SK-N-SH treated with all-trans-retinoic acid at 6 μM for 48 hours (cell line): ENCODE results near the gene PDLIM7.

Source experiments
- ATAC-seq: fragments of 200-7000 bp; cut with Tn5 transposase; 3 replicates; pipeline ENCODE4 v1.9.1; 2020; ENCODE audit warnings: mild to moderate bottlenecking, moderate library complexity
- ARNTL ChIP-seq: fragments of 450-650 bp; formaldehyde crosslinking; IDR thresholded peaks from 2 replicates; pipeline ENCODE4 v1.5.0; 2020; ENCODE audit warnings: low read depth, mild to moderate bottlenecking, moderate library complexity, borderline replicate concordance
- BACH2 ChIP-seq: fragments of 250-450 bp; sonication (Bioruptor Pico); IDR thresholded peaks from 2 replicates; pipeline ENCODE4 v1.9.0; 2021; ENCODE audit warnings: mild to moderate bottlenecking, borderline replicate concordance
- CSDC2 ChIP-seq: fragments of 250-450 bp; sonication (Bioruptor Pico); IDR thresholded peaks from 2 replicates; pipeline ENCODE4 v1.5.0; 2020; ENCODE audit warnings: mild to moderate bottlenecking, moderate library complexity
- ISL1 ChIP-seq: fragments of 250-450 bp; sonication (Bioruptor Pico); IDR thresholded peaks from 2 replicates; pipeline ENCODE4 v2.1.2; 2022; ENCODE audit warnings: mild to moderate bottlenecking, moderate library complexity
- OSR1 ChIP-seq: fragments of 250-450 bp; sonication (Bioruptor Pico); IDR thresholded peaks from 2 replicates; pipeline ENCODE4 v1.8.0; 2022; ENCODE audit warnings: moderate library complexity, mild to moderate bottlenecking, inconsistent platforms
- PPARA ChIP-seq: fragments of 250-450 bp; sonication (Bioruptor Pico); IDR thresholded peaks from 2 replicates; pipeline ENCODE4 v1.5.0; 2020; ENCODE audit warnings: mild to moderate bottlenecking, borderline replicate concordance
- RARB ChIP-seq: fragments of 250-450 bp; sonication (Bioruptor Pico); IDR thresholded peaks from 2 replicates; pipeline ENCODE4 v1.8.0; 2021; ENCODE audit warnings: mild to moderate bottlenecking, moderate library complexity
- SNAI2 ChIP-seq: fragments of 250-450 bp; sonication (Bioruptor Pico); IDR thresholded peaks from 2 replicates; pipeline ENCODE4 v1.5.0; 2020; ENCODE audit warnings: mild to moderate bottlenecking, moderate library complexity
- TOX ChIP-seq: fragments of 250-450 bp; sonication (Bioruptor Pico); IDR thresholded peaks from 2 replicates; pipeline ENCODE4 v1.8.0; 2021; ENCODE audit warnings: mild to moderate bottlenecking, moderate library complexity, borderline replicate concordance
- ZFP30 ChIP-seq: fragments of 450-650 bp; formaldehyde crosslinking; IDR thresholded peaks from 2 replicates; pipeline ENCODE4 v1.5.0; 2022; ENCODE audit warnings: mild to moderate bottlenecking, moderate library complexity
- ZNF565 ChIP-seq: fragments of 450-650 bp; formaldehyde crosslinking; conservative IDR thresholded peaks from 2 replicates; pipeline ENCODE4 v1.5.0; 2020; ENCODE audit warnings: low read depth, mild to moderate bottlenecking, moderate library complexity
- ZNF70 ChIP-seq: fragments of 450-650 bp; formaldehyde crosslinking; IDR thresholded peaks from 2 replicates; pipeline ENCODE4 v1.5.0; 2020; ENCODE audit warnings: mild to moderate bottlenecking, moderate library complexity
- ZNF8 ChIP-seq: fragments of 450-650 bp; formaldehyde crosslinking; IDR thresholded peaks from 2 replicates; pipeline ENCODE4 v1.5.0; 2020; ENCODE audit warnings: mild to moderate bottlenecking, moderate library complexity
- TF ChIP-seq, protein P1 (sequence below): fragments of 250-450 bp; sonication (Bioruptor Pico); IDR thresholded peaks from 2 replicates; pipeline ENCODE4 v1.5.0; 2020; ENCODE audit warnings: mild to moderate bottlenecking, moderate library complexity
- TF ChIP-seq, protein P2 (sequence below): fragments of 250-450 bp; sonication (Bioruptor Pico); IDR thresholded peaks from 2 replicates; pipeline ENCODE4 v1.5.1; 2021; ENCODE audit warnings: mild to moderate bottlenecking, moderate library complexity
- TF ChIP-seq, protein P3 (sequence below): fragments of 250-450 bp; sonication (Bioruptor Pico); IDR thresholded peaks from 2 replicates; pipeline ENCODE4 v1.5.1; 2020; ENCODE audit warnings: low read depth, mild to moderate bottlenecking, moderate library complexity
- TF ChIP-seq, protein P4 (sequence below): fragments of 250-450 bp; sonication (Bioruptor Pico); IDR thresholded peaks from 2 replicates; pipeline ENCODE4 v1.8.0; 2020; ENCODE audit warnings: mild to moderate bottlenecking, moderate library complexity, borderline replicate concordance
- TF ChIP-seq, protein P5 (sequence below): fragments of 250-450 bp; sonication (Bioruptor Pico); IDR thresholded peaks from 2 replicates; pipeline ENCODE4 v1.8.0; 2021; ENCODE audit warnings: low read depth, mild to moderate bottlenecking, moderate library complexity, borderline replicate concordance

PDLIM7 gene

DNA sequence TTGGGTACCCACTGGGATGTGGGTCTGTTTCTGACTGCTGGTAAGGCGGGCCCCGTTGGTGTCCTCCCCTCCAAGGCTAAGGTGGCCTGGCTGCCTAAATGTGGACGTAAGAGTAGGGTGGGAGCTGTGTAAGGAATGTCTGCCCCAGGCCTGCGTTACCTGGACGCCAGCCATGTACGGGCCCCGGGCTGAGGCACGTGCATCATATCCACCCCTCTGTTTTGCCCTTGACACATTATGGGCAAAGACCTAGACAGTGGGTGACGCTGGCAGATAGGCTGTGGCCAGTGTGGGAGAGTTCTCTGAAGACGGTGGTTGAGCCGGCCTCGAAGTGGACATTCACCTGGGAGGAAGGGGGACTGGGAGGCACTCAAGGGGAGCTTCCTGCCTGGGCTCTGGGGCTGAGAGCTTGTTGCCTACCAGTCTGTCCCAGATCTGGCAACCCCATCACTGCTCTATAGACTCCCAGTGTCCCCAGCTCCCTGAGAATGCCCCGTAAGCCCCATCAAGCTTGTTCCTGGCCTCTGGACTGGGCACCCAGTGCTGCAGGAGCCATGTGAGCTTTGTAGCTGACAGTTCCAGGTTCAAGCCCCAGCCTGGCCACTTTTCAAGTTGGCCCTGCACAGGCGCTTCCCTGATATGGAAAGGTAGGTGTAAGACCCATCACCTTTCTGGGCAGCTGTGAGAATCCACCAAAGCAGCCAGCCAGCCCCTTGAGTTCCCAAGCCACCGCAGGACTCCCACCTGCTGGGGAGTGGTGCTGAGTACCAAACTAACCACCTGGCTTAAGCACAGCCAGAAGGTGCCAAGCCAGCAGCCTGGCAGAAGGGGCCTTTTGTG lies 54.0 kb downstream of the PDLIM7 start (continued):
- TF ChIP-seq, protein P1, sequence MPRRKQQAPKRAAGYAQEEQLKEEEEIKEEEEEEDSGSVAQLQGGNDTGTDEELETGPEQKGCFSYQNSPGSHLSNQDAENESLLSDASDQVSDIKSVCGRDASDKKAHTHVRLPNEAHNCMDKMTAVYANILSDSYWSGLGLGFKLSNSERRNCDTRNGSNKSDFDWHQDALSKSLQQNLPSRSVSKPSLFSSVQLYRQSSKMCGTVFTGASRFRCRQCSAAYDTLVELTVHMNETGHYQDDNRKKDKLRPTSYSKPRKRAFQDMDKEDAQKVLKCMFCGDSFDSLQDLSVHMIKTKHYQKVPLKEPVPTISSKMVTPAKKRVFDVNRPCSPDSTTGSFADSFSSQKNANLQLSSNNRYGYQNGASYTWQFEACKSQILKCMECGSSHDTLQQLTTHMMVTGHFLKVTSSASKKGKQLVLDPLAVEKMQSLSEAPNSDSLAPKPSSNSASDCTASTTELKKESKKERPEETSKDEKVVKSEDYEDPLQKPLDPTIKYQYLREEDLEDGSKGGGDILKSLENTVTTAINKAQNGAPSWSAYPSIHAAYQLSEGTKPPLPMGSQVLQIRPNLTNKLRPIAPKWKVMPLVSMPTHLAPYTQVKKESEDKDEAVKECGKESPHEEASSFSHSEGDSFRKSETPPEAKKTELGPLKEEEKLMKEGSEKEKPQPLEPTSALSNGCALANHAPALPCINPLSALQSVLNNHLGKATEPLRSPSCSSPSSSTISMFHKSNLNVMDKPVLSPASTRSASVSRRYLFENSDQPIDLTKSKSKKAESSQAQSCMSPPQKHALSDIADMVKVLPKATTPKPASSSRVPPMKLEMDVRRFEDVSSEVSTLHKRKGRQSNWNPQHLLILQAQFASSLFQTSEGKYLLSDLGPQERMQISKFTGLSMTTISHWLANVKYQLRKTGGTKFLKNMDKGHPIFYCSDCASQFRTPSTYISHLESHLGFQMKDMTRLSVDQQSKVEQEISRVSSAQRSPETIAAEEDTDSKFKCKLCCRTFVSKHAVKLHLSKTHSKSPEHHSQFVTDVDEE, result no peak
- TF ChIP-seq, protein P2, sequence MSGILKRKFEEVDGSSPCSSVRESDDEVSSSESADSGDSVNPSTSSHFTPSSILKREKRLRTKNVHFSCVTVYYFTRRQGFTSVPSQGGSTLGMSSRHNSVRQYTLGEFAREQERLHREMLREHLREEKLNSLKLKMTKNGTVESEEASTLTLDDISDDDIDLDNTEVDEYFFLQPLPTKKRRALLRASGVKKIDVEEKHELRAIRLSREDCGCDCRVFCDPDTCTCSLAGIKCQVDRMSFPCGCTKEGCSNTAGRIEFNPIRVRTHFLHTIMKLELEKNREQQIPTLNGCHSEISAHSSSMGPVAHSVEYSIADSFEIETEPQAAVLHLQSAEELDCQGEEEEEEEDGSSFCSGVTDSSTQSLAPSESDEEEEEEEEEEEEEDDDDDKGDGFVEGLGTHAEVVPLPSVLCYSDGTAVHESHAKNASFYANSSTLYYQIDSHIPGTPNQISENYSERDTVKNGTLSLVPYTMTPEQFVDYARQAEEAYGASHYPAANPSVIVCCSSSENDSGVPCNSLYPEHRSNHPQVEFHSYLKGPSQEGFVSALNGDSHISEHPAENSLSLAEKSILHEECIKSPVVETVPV (CRISPR knock-in tag), result no peak
- no peak for TF ChIP-seq PPARA (CRISPR knock-in tag)

DNA sequence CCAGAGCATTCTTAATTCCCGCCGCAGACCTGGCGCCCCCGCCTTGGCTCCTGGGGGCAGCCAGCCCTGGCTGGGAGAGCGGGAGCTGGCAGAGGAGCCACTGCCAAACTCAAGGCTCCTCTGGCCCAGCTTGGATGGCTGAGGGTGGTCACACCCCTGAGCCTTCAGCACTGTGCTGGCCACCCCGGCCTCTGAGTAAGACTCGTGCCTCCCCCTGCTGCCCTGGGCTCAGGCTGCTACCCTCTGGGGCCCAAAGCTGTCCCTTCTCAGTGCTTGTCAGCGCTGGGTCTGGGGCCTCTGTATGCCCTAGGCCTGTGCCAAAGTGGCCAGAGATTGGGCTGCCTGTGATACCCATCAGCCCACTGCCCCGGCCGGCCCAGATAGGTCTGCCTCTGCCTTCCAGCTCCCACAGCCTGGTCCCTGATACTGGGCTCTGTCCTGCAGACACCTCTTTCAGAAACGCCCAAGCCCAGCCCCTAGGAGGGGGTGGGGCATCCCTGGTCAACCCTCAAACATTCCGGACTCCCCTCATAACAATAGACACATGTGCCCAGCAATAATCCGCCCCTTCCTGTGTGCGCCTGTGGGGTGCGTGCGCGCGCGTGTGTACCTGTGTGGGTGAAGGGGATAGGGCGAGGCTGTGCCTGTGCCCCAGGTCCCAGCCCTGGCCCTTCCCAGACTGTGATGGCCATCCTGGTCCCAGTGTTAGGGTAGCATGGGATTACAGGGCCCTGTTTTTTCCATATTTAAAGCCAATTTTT lies 55.2 kb downstream of the PDLIM7 start:
- no peak for TF ChIP-seq TOX (CRISPR knock-in tag)
- TF ChIP-seq ZNF565 (CRISPR knock-in tag), result no peak
- TF ChIP-seq ZNF70 (CRISPR knock-in tag), result no peak
- no peak for TF ChIP-seq PPARA (CRISPR knock-in tag)
- no peak for TF ChIP-seq ISL1 (CRISPR knock-in tag)
- TF ChIP-seq ZFP30, result no peak
- TF ChIP-seq, protein P3, sequence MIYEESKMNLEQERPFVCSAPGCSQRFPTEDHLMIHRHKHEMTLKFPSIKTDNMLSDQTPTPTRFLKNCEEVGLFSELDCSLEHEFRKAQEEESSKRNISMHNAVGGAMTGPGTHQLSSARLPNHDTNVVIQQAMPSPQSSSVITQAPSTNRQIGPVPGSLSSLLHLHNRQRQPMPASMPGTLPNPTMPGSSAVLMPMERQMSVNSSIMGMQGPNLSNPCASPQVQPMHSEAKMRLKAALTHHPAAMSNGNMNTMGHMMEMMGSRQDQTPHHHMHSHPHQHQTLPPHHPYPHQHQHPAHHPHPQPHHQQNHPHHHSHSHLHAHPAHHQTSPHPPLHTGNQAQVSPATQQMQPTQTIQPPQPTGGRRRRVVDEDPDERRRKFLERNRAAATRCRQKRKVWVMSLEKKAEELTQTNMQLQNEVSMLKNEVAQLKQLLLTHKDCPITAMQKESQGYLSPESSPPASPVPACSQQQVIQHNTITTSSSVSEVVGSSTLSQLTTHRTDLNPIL (CRISPR knock-in tag), result no peak
- no peak for TF ChIP-seq BACH2 (CRISPR knock-in tag)
- TF ChIP-seq, protein P4, sequence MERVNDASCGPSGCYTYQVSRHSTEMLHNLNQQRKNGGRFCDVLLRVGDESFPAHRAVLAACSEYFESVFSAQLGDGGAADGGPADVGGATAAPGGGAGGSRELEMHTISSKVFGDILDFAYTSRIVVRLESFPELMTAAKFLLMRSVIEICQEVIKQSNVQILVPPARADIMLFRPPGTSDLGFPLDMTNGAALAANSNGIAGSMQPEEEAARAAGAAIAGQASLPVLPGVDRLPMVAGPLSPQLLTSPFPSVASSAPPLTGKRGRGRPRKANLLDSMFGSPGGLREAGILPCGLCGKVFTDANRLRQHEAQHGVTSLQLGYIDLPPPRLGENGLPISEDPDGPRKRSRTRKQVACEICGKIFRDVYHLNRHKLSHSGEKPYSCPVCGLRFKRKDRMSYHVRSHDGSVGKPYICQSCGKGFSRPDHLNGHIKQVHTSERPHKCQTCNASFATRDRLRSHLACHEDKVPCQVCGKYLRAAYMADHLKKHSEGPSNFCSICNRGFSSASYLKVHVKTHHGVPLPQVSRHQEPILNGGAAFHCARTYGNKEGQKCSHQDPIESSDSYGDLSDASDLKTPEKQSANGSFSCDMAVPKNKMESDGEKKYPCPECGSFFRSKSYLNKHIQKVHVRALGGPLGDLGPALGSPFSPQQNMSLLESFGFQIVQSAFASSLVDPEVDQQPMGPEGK (CRISPR knock-in tag), result no peak
- TF ChIP-seq, protein P5, sequence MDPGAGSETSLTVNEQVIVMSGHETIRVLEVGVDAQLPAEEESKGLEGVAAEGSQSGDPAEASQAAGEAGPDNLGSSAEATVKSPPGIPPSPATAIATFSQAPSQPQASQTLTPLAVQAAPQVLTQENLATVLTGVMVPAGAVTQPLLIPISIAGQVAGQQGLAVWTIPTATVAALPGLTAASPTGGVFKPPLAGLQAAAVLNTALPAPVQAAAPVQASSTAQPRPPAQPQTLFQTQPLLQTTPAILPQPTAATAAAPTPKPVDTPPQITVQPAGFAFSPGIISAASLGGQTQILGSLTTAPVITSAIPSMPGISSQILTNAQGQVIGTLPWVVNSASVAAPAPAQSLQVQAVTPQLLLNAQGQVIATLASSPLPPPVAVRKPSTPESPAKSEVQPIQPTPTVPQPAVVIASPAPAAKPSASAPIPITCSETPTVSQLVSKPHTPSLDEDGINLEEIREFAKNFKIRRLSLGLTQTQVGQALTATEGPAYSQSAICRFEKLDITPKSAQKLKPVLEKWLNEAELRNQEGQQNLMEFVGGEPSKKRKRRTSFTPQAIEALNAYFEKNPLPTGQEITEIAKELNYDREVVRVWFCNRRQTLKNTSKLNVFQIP (CRISPR knock-in tag), result no peak
- TF ChIP-seq ZNF8, result no peak
- TF ChIP-seq RARB, result no peak
- TF ChIP-seq CSDC2 (CRISPR knock-in tag), result no peak
- no peak for ATAC-seq

DNA sequence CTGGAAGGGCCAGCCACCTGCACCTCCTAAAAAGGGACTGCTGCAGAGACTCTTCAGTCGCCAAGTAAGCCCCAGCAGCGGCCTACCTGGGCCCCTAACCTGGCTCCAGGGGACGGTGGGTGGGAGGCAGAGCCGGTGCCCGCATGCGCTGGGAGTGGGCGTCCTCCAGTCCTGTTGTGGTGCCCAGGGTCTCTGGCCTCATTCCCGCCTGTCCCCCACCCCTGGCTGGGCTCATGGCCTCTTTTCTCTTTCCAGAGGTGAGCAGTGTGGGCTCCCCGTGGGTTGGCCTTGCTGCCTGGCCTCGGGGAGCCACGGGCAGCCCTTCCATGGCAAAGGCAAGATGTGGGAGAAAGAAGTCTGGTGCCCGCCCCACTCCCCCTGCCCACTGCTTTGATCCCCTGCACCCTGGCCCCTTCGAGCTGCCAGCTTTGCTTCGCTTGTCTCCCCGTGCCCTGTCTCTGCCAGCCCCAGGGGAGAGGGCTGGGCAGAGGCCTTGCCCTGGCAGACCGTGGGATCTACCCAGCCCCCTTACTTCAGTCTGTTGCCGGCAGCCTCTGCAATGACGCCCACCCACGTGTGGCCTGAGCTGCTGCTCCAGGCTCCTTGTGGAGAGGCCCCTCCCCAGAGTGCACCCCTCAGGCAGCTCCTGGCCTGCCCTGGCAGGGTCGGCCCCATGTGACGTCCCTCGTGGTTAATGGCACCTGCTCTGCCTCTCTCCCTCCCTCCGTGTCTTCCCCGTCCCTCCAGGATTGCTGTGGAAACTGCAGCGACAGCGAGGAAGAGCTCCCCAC lies 56.2 kb downstream of the PDLIM7 start:
- ATAC-seq, result no peak
- TF ChIP-seq ZFP30 (no peak), OSR1 (CRISPR knock-in tag) (no peak), ZNF70 (CRISPR knock-in tag) (no peak), ZNF8 (no peak), SNAI2 (CRISPR knock-in tag) (no peak), TOX (CRISPR knock-in tag) (no peak), ARNTL (CRISPR knock-in tag) (no peak), BACH2 (CRISPR knock-in tag) (no peak)
- TF ChIP-seq, protein P1, result no peak
- TF ChIP-seq, all 23 proteins: peak for 0
